ENCODE results near the gene SKI. TPM values are rescaled to one million over a fixed set of nuclear protein-coding genes. Genes with fewer than 3 reads are reported as not detected.

Gene SKI
- total RNA-seq, 1 donor from 2014 or later, result 62.0 TPM

DNA sequence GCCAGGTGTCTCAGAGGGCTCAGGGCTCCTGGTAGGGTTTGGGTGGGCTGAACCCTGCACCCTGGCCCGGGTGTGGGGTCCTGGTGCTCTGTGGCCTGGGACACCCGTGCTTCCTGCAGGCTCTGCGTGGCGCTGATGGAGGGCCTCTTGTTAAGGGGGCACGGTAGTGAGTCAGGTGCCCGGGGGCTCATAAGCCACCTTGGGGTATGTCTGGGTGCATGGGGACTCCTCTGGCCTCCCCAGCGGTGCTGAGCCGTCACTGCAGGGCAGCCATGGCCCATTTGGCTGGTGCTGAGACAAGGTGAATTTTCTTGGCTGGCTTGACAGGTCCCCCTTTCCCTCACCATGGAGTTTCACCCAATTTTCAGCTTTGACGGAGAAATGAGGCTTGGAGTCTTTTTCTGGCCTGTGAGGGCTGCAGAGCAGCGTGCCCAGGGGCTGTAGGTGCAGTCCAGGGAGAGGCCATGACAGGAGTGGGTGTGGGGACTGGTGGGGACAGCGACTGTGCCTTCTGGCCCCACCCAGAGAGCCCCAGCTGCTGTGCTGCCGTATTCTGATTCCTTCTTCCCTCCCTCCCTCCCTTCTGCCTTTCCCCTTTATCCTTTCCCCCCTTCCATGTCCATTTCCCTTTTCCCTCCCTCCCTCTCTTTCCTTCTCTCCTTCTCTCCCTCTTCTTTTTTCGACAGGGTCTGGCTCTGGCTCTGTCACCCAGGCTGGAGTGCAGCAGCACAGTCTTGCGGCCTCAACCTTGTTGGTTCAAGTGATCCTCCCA lies 40.4 kb downstream of the SKI start:
- TF ChIP-seq, protein P1, sequence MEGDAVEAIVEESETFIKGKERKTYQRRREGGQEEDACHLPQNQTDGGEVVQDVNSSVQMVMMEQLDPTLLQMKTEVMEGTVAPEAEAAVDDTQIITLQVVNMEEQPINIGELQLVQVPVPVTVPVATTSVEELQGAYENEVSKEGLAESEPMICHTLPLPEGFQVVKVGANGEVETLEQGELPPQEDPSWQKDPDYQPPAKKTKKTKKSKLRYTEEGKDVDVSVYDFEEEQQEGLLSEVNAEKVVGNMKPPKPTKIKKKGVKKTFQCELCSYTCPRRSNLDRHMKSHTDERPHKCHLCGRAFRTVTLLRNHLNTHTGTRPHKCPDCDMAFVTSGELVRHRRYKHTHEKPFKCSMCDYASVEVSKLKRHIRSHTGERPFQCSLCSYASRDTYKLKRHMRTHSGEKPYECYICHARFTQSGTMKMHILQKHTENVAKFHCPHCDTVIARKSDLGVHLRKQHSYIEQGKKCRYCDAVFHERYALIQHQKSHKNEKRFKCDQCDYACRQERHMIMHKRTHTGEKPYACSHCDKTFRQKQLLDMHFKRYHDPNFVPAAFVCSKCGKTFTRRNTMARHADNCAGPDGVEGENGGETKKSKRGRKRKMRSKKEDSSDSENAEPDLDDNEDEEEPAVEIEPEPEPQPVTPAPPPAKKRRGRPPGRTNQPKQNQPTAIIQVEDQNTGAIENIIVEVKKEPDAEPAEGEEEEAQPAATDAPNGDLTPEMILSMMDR (conservative IDR thresholded peaks at IDR 0.05), result no peak
- Mint-ChIP-seq H3K27me3 (ENCODE audit: low read depth) (no peaks in the 10 kb centered on the region), H3K4me1 (peaks cover 54% of the 10 kb centered on the region), H3K36me3 (ENCODE audit: low read depth) (no peaks in the 10 kb centered on the region), H3K9me3 (no peaks in the 10 kb centered on the region), H3K4me3 (no peak overlapping the region), H3K27ac (ENCODE audit: unreplicated experiment) (peak overlapping the region; percentile 78)
- DNase-seq (ENCODE audit: low read depth, low spot score), result no peak

DNA sequence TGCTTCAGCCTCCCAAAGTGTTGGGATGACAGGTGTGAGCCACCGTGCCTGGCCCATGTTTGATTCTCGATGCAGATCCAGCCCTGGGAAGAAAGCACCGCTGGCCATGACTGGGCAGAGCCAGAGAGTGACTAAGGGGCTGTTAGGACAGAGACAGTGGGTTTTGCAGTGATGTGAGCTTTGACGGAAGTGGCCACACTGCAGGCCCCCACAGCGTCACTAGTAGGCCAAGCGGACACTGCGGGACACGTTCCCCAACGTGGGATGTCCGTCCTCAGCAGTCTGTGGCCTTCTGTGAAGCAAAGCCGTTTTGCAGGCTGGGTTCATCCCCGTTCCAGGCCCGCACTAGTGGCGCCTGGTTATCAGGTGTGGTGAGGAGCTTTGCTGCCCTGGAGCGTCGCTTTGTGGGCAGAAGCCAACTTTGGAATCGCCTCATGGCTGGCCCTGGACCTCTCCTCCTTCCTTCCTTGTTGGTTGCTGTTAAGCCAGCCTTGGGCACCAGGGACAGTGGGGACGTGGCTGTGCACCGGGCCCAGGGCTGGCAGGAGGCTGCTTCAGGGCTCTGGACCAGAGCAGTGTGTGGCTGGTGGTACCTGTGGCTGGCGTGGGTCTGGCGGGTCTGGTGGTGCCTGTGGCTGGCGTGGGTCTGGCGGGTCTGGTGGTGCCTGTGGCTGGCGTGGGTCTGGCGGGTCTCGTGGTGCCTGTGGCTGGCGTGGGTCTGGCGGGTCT lies 41.2 kb downstream of the SKI start:
- Mint-ChIP-seq H3K4me1 (peaks cover 55% of the 10 kb centered on the region), H3K36me3 (ENCODE audit: low read depth) (no peaks in the 10 kb centered on the region), H3K27me3 (ENCODE audit: low read depth) (no peaks in the 10 kb centered on the region), H3K27ac (ENCODE audit: unreplicated experiment) (peak overlapping the region; percentile 78), H3K4me3 (no peak overlapping the region), H3K9me3 (no peaks in the 10 kb centered on the region)
- no peak for DNase-seq (ENCODE audit: low read depth, low spot score)
- TF ChIP-seq, protein P1 (conservative IDR thresholded peaks at IDR 0.05), result no peak

DNA sequence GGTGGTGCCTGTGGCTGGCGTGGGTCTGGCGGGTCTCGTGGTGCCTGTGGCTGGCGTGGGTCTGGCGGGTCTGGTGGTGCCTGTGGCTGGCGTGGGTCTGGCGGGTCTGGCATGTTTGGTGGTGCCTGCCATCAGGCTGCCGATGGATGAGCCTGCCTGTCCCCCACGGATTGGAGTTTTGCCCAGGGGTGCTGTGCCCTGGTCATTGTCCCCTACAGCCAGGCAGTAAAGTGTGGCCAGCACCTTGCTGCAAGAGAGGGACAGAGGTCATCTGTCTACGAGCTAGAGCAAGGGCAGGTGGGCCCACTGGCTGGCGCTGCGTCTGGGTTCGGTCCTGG lies 41.8 kb downstream of the SKI start:
- TF ChIP-seq, protein P1 (conservative IDR thresholded peaks at IDR 0.05), result no peak
- Mint-ChIP-seq H3K27ac (ENCODE audit: unreplicated experiment) (peak overlapping the region; percentile 75), H3K27me3 (ENCODE audit: low read depth) (no peaks in the 10 kb centered on the region), H3K36me3 (ENCODE audit: low read depth) (no peaks in the 10 kb centered on the region), H3K4me1 (peaks cover 56% of the 10 kb centered on the region), H3K9me3 (no peaks in the 10 kb centered on the region), H3K4me3 (peak overlapping the region; percentile 68)
- no peak for DNase-seq (ENCODE audit: low read depth, low spot score)

DNA sequence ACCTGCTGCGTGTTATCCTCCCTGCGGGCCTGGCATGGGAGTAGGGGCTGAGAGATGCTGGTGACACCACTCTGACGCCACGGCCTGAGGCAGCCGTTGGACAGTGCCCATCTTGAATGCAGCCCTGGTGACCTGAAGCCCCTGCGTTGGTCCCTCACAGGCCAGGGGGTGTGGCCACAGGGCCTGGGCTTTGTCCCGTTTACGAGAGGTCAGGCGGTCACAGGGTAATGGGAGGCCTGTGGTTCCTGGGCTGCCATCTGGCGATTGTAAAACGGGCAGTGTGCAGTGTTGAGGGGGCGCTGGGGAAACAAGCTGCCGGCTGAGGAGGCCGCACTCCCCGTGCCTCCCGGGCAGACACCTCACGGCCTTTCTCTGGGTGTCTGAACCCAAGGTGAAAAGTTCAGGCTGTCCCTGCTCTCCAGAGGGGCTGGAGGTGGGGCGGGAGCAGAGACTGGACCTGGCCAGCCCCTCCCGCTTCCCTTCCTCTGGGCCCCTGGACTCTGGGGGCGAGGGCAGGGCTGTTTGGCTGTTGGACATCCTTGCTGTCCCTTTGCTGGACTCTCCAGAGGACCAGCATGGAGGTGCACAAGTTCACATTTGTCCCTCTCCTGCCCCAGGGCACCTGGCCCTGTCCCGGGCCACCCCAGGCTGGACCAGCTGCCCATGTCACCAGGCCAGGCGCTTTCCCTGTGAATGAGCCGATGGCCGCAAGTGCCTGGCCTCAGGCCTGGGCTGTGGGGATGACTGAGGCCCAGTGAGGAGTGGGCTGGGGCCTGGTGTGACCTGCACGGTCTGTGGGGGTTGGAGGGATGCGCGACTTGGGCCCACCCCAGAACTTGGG lies 42.4 kb downstream of the SKI start:
- H3K4me1 Mint-ChIP-seq, result peaks cover 55% of the 10 kb centered on the region
- peak overlapping the region; percentile 75 for H3K27ac Mint-ChIP-seq (ENCODE audit: unreplicated experiment)
- peak; percentile 66 for DNase-seq (ENCODE audit: low read depth, low spot score)
- no peaks in the 10 kb centered on the region for H3K36me3 Mint-ChIP-seq (ENCODE audit: low read depth)
- H3K4me3 Mint-ChIP-seq, result peak overlapping the region; percentile 72
- no peaks in the 10 kb centered on the region for H3K27me3 Mint-ChIP-seq (ENCODE audit: low read depth)
- TF ChIP-seq, protein P1 (conservative IDR thresholded peaks at IDR 0.05), result no peak
- H3K9me3 Mint-ChIP-seq, result no peaks in the 10 kb centered on the region

DNA sequence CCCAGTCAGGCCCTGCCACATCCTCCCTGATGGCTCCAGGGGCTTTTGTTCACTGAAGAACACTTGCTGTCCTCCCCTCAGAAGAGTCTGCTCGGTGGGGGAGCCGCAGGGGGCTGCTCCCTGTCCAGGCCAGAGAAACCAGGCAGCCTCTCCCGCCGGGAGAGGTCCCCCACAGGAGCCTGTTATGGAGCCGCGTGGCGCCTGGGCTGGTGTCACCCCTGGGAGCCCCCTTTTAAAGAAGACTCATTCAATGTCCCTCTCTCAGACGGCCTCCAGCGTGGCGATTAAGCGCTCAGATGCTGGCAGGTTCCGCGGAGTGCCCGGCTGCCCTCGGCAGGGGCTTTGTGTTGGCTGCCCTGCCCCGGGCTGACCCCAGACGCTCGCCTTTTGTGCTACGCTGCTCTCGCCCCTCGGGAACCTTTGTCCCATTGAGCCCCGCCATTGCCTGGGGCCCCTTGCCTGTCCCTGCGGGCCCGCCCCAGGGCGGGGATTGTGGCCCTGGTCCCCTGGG lies 43.1 kb downstream of the SKI start:
- DNase-seq (ENCODE audit: low read depth, low spot score), result peak; percentile 71
- H3K9me3 Mint-ChIP-seq, result no peaks in the 10 kb centered on the region
- H3K27me3 Mint-ChIP-seq (ENCODE audit: low read depth), result no peaks in the 10 kb centered on the region
- peak overlapping the region; percentile 72 for H3K4me3 Mint-ChIP-seq
- no peaks in the 10 kb centered on the region for H3K36me3 Mint-ChIP-seq (ENCODE audit: low read depth)
- TF ChIP-seq, protein P1 (conservative IDR thresholded peaks at IDR 0.05), result no peak
- H3K4me1 Mint-ChIP-seq, result peaks cover 56% of the 10 kb centered on the region
- peak overlapping the region; percentile 67 for H3K27ac Mint-ChIP-seq (ENCODE audit: unreplicated experiment)

All from neural crest cell (in vitro differentiated cells).